IMR-90 (cell line): Measurements from ENCODE around the gene PERM1. TPM values are rescaled to one million over a fixed set of nuclear protein-coding genes. Genes with fewer than 3 reads are reported as not detected.

Experiments
- ATAC-seq: fragments of 200-7000 bp; cut with Tn5 transposase; 2 replicates; pipeline ENCODE4 v1.9.1; 2020; ENCODE audit warnings: low read depth, mild to moderate bottlenecking, moderate library complexity
- BruUV-seq: library from RNA; stranded (reverse); fragments of 400-500 nt; replicated peaks from 2 replicates; lab custom pipeline; 2021; lab: Mats Ljungman, UMichigan
- CTCF ChIA-PET: fragments of 300-600 bp; formaldehyde crosslinking; extraction: SDS; loops from one replicate; lab custom pipeline; 2021; ENCODE audit warnings: antibody characterized with exemption; lab: Yijun Ruan, JAX
- POLR2A ChIA-PET: fragments of 300-600 bp; sonication (Branson Sonifier 250); formaldehyde crosslinking; loops from one replicate; lab custom pipeline; 2022; ENCODE audit warnings: antibody characterized with exemption; ENCODE audit not compliant: unreplicated experiment; lab: Charles Lee
- DNase-seq: peaks from one replicate; pipeline ENCODE4 v3.0.0; 2013
- H2AFZ ChIP-seq: replicated peaks from 2 replicates; pipeline ENCODE3; 2013; ENCODE audit warnings: low read length, mild to moderate bottlenecking; ENCODE audit not compliant: poor library complexity
- H2AK5ac ChIP-seq: 2 replicates; pipeline ENCODE4 v1.6.1; 2013; ENCODE audit warnings: low read depth, low read length, inconsistent platforms
- H2AK9ac ChIP-seq: replicated peaks from 2 replicates; pipeline ENCODE3; 2013; ENCODE audit warnings: mild to moderate bottlenecking, low read depth, low read length, moderate library complexity; ENCODE audit not compliant: poor library complexity
- H2BK120ac ChIP-seq: 2 replicates; pipeline ENCODE4 v1.6.1; 2013; ENCODE audit warnings: low read depth, low read length, inconsistent platforms
- H2BK15ac ChIP-seq: 3 replicates; pipeline ENCODE4 v1.6.1; 2013; ENCODE audit warnings: low read depth, low read length, inconsistent platforms
- H2BK20ac ChIP-seq: 2 replicates; pipeline ENCODE4 v1.6.1; 2013; ENCODE audit warnings: low read depth, mild to moderate bottlenecking, inconsistent platforms, low read length, moderate library complexity
- H2BK5ac ChIP-seq: 2 replicates; pipeline ENCODE4 v1.6.1; 2013; ENCODE audit warnings: mild to moderate bottlenecking, low read depth, low read length, inconsistent platforms; ENCODE audit not compliant: poor library complexity, severe bottlenecking
- H3K14ac ChIP-seq: replicated peaks from 2 replicates; pipeline ENCODE4 v1.6.1; 2013; ENCODE audit warnings: low read depth, low read length, inconsistent platforms
- H3K18ac ChIP-seq: 2 replicates; pipeline ENCODE4 v1.6.1; 2013; ENCODE audit warnings: low read depth, low read length, control low read depth
- H3K23ac ChIP-seq: 2 replicates; pipeline ENCODE4 v1.6.1; 2013; ENCODE audit warnings: low read depth, low read length, inconsistent platforms
- H3K27ac ChIP-seq: 2 replicates; pipeline ENCODE4 v1.5.1; 2013; ENCODE audit warnings: mild to moderate bottlenecking, control low read depth, low read length; ENCODE audit not compliant: insufficient read depth
- H3K27me3 ChIP-seq: 2 replicates; pipeline ENCODE4 v1.6.1; 2013; ENCODE audit warnings: low read length; ENCODE audit not compliant: control insufficient read depth, insufficient read depth
- H3K36me3 ChIP-seq: 2 replicates; pipeline ENCODE4 v1.6.1; 2013; ENCODE audit warnings: low read length, mixed read lengths; ENCODE audit not compliant: control insufficient read depth, insufficient read depth
- H3K4ac ChIP-seq: 2 replicates; pipeline ENCODE4 v1.6.1; 2013; ENCODE audit warnings: low read depth, low read length, inconsistent platforms
- H3K4me1 ChIP-seq: 2 replicates; pipeline ENCODE4 v1.6.1; 2013; ENCODE audit warnings: low read length, mixed read lengths; ENCODE audit not compliant: control insufficient read depth, insufficient read depth
- H3K4me2 ChIP-seq: 2 replicates; pipeline ENCODE4 v1.6.1; 2013; ENCODE audit warnings: low read depth, mild to moderate bottlenecking, control low read depth, low read length, moderate library complexity
- H3K4me3 ChIP-seq: 2 replicates; pipeline ENCODE4 v1.5.1; 2013; ENCODE audit warnings: low read depth, mild to moderate bottlenecking, control low read depth, low read length, moderate library complexity; ENCODE audit not compliant: insufficient read depth
- H3K56ac ChIP-seq: 2 replicates; pipeline ENCODE4 v1.6.1; 2013; ENCODE audit warnings: low read length, inconsistent platforms; ENCODE audit not compliant: insufficient read depth; ENCODE audit errors: extremely low read depth
- H3K79me1 ChIP-seq, 2 experiments: 2 replicates each; pipeline ENCODE4 v1.6.1; 2013; ENCODE audit warnings: low read length in 2 of 2, inconsistent platforms in 1 of 2, low read depth in 1 of 2
- H3K9ac ChIP-seq: 2 replicates; pipeline ENCODE4 v1.6.1; 2013; ENCODE audit warnings: low read depth, low read length, control low read depth
- H3K9me1 ChIP-seq: 2 replicates; pipeline ENCODE4 v1.6.1; 2013; ENCODE audit warnings: low read length, inconsistent platforms; ENCODE audit not compliant: insufficient read depth
- H3K9me3 ChIP-seq: 2 replicates; pipeline ENCODE4 v1.6.1; 2013; ENCODE audit warnings: low read length; ENCODE audit not compliant: control insufficient read depth, insufficient read depth
- H4K20me1 ChIP-seq: 2 replicates; pipeline ENCODE4 v1.6.1; 2013; ENCODE audit warnings: low read length, inconsistent platforms; ENCODE audit not compliant: insufficient read depth
- H4K5ac ChIP-seq: 2 replicates; pipeline ENCODE4 v1.6.1; 2013; ENCODE audit warnings: mild to moderate bottlenecking, low read depth, low read length, control low read depth
- H4K8ac ChIP-seq, 2 experiments: 2 replicates each; pipeline ENCODE4 v1.6.1; 2013; ENCODE audit warnings: low read depth in 2 of 2, low read length in 2 of 2, control low read depth in 1 of 2, inconsistent platforms in 1 of 2
- H4K91ac ChIP-seq: 2 replicates; pipeline ENCODE4 v1.6.1; 2013; ENCODE audit warnings: low read depth, low read length, inconsistent platforms; ENCODE audit not compliant: insufficient read depth
- BHLHE40 ChIP-seq: fragments of 150-350 bp; IDR thresholded peaks from 2 replicates; pipeline ENCODE4 v1.6.1; 2016; ENCODE audit warnings: mild to moderate bottlenecking, low read depth, low read length
- CEBPB ChIP-seq: IDR thresholded peaks from 2 replicates; pipeline ENCODE4 v1.6.1; 2012; ENCODE audit warnings: low read depth, low read length, improper control_type of control experiment
- CHD1 ChIP-seq: IDR thresholded peaks from 2 replicates; pipeline ENCODE4 v1.6.1; 2012; ENCODE audit warnings: low read depth, low read length, improper control_type of control experiment
- CTCF ChIP-seq: conservative IDR thresholded peaks from 2 replicates; pipeline ENCODE4 v1.5.1; 2012; ENCODE audit warnings: mild to moderate bottlenecking, low read depth, low read length, improper control_type of control experiment
- FOS ChIP-seq: fragments of 150-350 bp; IDR thresholded peaks from 2 replicates; pipeline ENCODE4 v1.6.1; 2016; ENCODE audit warnings: low read depth, low read length
- MAZ ChIP-seq: IDR thresholded peaks from 2 replicates; pipeline ENCODE4 v1.6.1; 2012; ENCODE audit warnings: low read depth, mild to moderate bottlenecking, low read length, improper control_type of control experiment, moderate library complexity, borderline replicate concordance
- RAD21 ChIP-seq: IDR thresholded peaks from 2 replicates; pipeline ENCODE4 v1.6.1; 2012; ENCODE audit warnings: low read length, improper control_type of control experiment
- RFX5 ChIP-seq: IDR thresholded peaks from 2 replicates; pipeline ENCODE4 v1.8.0; 2012; ENCODE audit warnings: low read depth, mild to moderate bottlenecking, low read length, moderate library complexity
- SMC3 ChIP-seq: fragments of 150-350 bp; IDR thresholded peaks from 2 replicates; pipeline ENCODE4 v1.6.1; 2016; ENCODE audit warnings: low read depth, mild to moderate bottlenecking, antibody characterized with exemption, low read length, moderate library complexity
- WGBS, 2 experiments: methylation state at CpG; one replicate each; pipeline versions ENCODE4 v1.1.5 to v1.1.7; 2013; ENCODE audit warnings: missing lambda C conversion rate in 2 of 2; ENCODE audit not compliant: insufficient read length in 1 of 2; ENCODE audit errors: extremely low coverage in 2 of 2; 5-methylcytosine and 5-hydroxymethylcytosine counted together
- dilution Hi-C: fragments of 300-500 bp; cut with HindIII; formaldehyde crosslinking; loops from one replicate; pipeline ENCODE4 v1.14.3; 2018; ENCODE audit warnings: low sequenced_read_pairs; ENCODE audit not compliant: unreplicated experiment
- in situ Hi-C: fragments of 300-500 bp; cut with MboI; formaldehyde crosslinking; loops from 3 replicates; pipeline ENCODE4 v1.14.3; 2019; ENCODE audit warnings: low sequenced_read_pairs, inconsistent platforms, mixed read lengths
- intact Hi-C: fragments of 100-400 bp; cut with micrococcal nuclease; formaldehyde crosslinking; loops from 2 replicates; pipeline ENCODE4 v1.10.0; 2022
- polyA plus RNA-seq, 3 experiments: library from polyadenylated mRNA; depleted of rRNA; stranded (reverse); fragments of >200 nt; gene quantifications; 2 replicates each; pipeline ENCODE4 v1.2.3, GENCODE V29; 2012; ENCODE audit warnings: low replicate concordance in 1 of 3
- total RNA-seq: library from RNA; depleted of rRNA; stranded (reverse); fragments of >200 nt; gene quantifications from 2 replicates; pipeline ENCODE4 v1.2.3, GENCODE V29; 2012

PERM1 gene
- total and polyA plus RNA-seq, 2 of the 4 experiments (the other 2 are of a cell fraction) = not detected

DNA sequence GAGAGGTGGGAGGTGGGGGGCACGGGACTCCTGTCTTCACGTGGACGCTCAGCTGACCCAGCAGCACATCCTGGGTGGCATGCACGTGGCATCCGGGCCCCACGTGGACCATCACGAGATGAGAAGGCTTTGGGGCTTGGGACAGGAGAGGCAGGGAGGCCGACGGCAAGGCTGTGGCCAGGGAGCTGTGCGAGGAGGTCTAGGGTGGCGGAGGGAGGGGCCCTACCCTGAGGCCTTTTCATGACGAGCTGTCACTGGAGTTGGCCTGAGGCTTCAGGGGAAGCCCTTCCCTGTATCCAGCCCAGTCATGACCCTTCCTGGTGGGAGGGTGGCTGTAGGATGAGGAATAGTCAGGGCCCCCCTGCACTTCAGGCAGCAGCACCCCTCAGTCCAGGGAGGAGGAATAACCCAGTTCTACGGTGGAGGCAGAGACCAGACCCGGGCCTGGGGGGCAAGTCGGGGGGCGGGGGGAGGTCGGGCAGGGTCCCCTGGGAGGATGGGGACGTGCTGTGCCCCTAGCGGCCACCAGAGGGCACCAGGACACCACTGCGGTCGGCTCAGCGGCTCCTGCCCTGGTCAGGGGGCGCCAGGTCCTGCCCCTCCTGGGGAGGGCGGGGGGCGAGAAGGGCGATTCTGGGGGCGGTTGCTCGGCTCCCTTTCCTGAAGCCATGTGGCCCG, 2.0 kb upstream of the PERM1 start (continued):
- TF ChIP-seq CHD1 = no peak

DNA sequence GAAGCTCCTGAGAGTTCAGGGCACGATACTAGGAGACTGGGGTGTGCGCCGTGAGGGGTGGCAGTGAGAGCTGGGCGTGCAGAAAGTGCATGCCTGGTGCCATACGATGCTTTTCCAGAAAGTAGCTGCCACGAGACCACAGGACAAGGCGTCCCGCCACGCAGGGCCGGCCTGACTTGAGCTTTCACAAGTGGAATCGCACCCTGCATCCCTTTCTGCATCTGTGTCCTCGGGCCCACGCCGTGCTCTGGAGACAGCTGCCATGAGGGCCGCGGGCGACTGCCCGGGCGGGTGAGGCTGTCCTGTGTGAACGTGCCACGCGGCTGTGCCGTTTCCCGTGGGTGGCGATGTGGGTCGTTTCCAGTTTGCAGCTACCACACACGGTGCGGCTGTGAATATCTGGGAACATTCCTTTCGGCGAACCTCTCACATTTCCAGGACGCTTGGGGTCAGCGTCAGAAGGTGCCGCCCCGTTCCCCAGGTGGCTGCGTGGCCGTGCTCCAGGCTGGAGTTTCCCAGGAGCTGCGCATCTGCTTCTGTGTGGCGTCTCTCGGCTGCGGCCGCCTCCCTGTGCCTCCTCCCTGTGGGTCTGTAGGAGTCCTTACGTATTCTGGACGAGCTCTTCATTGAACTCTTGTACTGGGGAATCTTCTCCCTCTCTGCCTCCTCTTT, 1.0 kb upstream of the PERM1 start:
- no peaks in the 10 kb centered on the region for H3K36me3 ChIP-seq
- no peaks in the 10 kb centered on the region for H3K4me1 ChIP-seq
- no peak overlapping the region for H3K4me2 ChIP-seq
- no peaks in the 10 kb centered on the region for H3K9me3 ChIP-seq
- no peaks in the 10 kb centered on the region for H3K79me1 ChIP-seq
- dilution Hi-C loops (no loop called here), in situ Hi-C loops (no loop called here), intact Hi-C loops (loop anchor here (5.0 kb wide), 1 partner anchor 249 kb away; the partner anchor contains the start of genes B3GALT6 and SDF4)
- H2BK120ac ChIP-seq = no peak overlapping the region
- H2BK20ac ChIP-seq = no peak overlapping the region
- no peak overlapping the region for H3K4ac ChIP-seq
- no TSS peak for BruUV-seq
- peaks cover 5% of the 10 kb centered on the region; the same call in 1 of the 2 replicates for H3K27me3 ChIP-seq
- H3K56ac ChIP-seq = no peak overlapping the region
- ATAC-seq = no peak
- no peak overlapping the region for H4K8ac ChIP-seq
- no peak overlapping the region for H3K23ac ChIP-seq
- POLR2A ChIA-PET = no interaction called here
- H3K27ac ChIP-seq = no peak overlapping the region
- H4K91ac ChIP-seq = no peak overlapping the region
- no peak overlapping the region for H3K4me3 ChIP-seq
- no peak overlapping the region for H2AK5ac ChIP-seq
- H3K14ac ChIP-seq = no peak overlapping the region
- no peak for DNase-seq
- no peak overlapping the region for H3K9ac ChIP-seq
- no peak for TF ChIP-seq FOS
- no peak for TF ChIP-seq RAD21
- TF ChIP-seq CTCF = no peak
- TF ChIP-seq RFX5 = no peak
- TF ChIP-seq SMC3 = no peak
- no peak for TF ChIP-seq CEBPB
- TF ChIP-seq BHLHE40 = no peak
- no peak for TF ChIP-seq MAZ
- H2AK9ac ChIP-seq = no peak overlapping the region
- H2BK15ac ChIP-seq = no peak overlapping the region
- 90% methylated on average over 22 of the region's 43 CpGs; no CpG with 5 or more reads in 1 of the 2 experiments for WGBS, 2 experiments
- no peaks in the 10 kb centered on the region; the same call in 1 of the 2 replicates for H4K20me1 ChIP-seq
- H2BK5ac ChIP-seq = no peak overlapping the region
- H4K5ac ChIP-seq = no peak overlapping the region
- peak overlapping the region; percentile 14 for H2AFZ ChIP-seq
- H3K18ac ChIP-seq = no peak overlapping the region
- no peaks in the 10 kb centered on the region for H3K9me1 ChIP-seq
- CTCF ChIA-PET = no interaction called here
